ENCODE measurements around the gene SLC39A5. TPM values are rescaled to one million over a fixed set of nuclear protein-coding genes. Genes with fewer than 3 reads are reported as not detected.

The SLC39A5 gene
- total RNA-seq, 2 experiments from 2014 or later, result 0.76 to 1.2 TPM

DNA sequence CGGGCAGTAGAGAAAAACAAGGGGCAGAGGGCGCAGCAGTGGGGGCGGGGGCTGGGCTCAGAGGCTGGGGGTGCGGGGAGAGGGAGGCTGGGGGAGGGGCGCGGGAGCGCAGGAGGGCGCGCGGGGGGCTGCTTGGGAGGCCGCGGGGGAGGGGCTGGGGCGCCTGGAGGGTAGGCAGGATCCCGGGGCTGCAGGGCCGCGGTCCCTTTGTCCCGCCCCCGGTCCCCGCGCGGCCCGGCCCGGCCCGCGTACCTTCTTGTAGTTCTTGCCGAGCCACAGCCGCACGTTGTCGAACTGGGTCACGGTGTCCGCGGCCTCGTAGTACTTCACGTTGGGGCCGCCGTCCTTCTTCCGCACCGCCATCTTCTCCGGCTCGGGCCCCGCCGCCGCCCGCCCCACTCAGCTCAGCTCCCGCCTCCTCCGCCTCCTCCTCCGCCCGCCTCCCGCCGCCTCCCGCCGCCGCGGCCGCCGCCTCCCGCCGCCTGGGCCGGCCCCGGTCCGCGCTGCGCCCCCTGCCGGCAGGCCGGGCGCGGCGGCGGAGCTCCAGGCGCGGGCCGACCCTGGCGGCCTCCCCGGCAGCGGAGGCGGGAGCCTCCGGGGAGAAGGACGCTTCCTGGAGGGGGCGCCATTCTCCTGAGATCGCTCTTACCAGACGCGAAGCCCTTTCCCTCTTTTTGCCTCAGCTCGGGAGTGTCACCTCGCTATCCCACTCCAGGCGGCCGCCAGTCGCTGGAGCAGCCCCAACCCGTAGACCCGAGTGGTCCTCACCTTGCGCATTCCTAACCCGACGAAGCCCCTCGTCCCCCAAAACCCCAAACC is 40.5 kb upstream of the SLC39A5 start, which contains the start of gene SMARCC2:
Gene SMARCC2 (minus strand): TSS at position 385 of the 819 bp plus-strand sequence. CDS start 22 bp downstream, at position 363.
- Histone ChIP-seq H2AFZ (ENCODE audit: low read length) (peak within 1 kb of the TSS; percentile 91), H3K36me3 (ENCODE audit: insufficient read depth, low read length) (peaks cover 31% of the 10 kb centered on the region), H3K9me2 (ENCODE audit: insufficient read depth, low read length) (no peaks in the 10 kb centered on the region), H4K20me1 (ENCODE audit: insufficient read depth, low read length) (0 out of 2 replicates have a peak, but pooled peaks cover 4% of the 10 kb centered on the region), H3K4me1 (ENCODE audit: insufficient read depth, low read length, poor library complexity, severe bottlenecking) (peaks cover 40% of the 10 kb centered on the region), H3K27ac (ENCODE audit: low read depth, low read length, poor library complexity, severe bottlenecking) (peak within 1 kb of the TSS; percentile 72), H3K79me2 (ENCODE audit: insufficient read depth, low read depth, low read length) (peaks cover 31% of the 10 kb centered on the region), H3K4me3 (ENCODE audit: low read depth, low read length, poor library complexity, severe bottlenecking) (peak within 1 kb of the TSS; percentile 79), H3K9me3 (ENCODE audit: low read length) (no peaks in the 10 kb centered on the region), H3K4me2 (ENCODE audit: low read length) (peak within 1 kb of the TSS; percentile 96)
- BruUV-seq (replicated peaks), result no TSS peak
- ChIA-PET POLR2A (interaction anchor here (0.5 to 3.4 kb wide), 16 partner anchors 8 to 1693 kb away, joined by 3 to 22 read pairs (median 4); partner anchors contain the start of genes ESYT1, MYL6B, RNF41 and RPL41), CTCF (ENCODE audit: unreplicated experiment) (interaction anchor here (0.5 to 2.5 kb wide), 15 partner anchors 19 to 1708 kb away, joined by 3 to 23 read pairs (median 5); partner anchors contain the start of genes RNF41, RPL41 and ZC3H10)
- intact Hi-C loops (cut with micrococcal nuclease; ENCODE audit: unreplicated experiment), result loop anchor here (1.0 to 5.0 kb wide), 5 partner anchors 31 to 451 kb away; partner anchors contain the start of gene MYL6
- peak; percentile 90 for DNase-seq (ENCODE audit: low spot score)
- TF ChIP-seq EZH2phosphoT487 (IDR thresholded peaks at IDR 0.05; ENCODE audit: borderline replicate concordance, low read depth, low read length), result no peak
- TF ChIP-seq, protein P1, sequence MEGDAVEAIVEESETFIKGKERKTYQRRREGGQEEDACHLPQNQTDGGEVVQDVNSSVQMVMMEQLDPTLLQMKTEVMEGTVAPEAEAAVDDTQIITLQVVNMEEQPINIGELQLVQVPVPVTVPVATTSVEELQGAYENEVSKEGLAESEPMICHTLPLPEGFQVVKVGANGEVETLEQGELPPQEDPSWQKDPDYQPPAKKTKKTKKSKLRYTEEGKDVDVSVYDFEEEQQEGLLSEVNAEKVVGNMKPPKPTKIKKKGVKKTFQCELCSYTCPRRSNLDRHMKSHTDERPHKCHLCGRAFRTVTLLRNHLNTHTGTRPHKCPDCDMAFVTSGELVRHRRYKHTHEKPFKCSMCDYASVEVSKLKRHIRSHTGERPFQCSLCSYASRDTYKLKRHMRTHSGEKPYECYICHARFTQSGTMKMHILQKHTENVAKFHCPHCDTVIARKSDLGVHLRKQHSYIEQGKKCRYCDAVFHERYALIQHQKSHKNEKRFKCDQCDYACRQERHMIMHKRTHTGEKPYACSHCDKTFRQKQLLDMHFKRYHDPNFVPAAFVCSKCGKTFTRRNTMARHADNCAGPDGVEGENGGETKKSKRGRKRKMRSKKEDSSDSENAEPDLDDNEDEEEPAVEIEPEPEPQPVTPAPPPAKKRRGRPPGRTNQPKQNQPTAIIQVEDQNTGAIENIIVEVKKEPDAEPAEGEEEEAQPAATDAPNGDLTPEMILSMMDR (conservative IDR thresholded peaks at IDR 0.05; ENCODE audit: low read length), result peak; percentile 77

DNA sequence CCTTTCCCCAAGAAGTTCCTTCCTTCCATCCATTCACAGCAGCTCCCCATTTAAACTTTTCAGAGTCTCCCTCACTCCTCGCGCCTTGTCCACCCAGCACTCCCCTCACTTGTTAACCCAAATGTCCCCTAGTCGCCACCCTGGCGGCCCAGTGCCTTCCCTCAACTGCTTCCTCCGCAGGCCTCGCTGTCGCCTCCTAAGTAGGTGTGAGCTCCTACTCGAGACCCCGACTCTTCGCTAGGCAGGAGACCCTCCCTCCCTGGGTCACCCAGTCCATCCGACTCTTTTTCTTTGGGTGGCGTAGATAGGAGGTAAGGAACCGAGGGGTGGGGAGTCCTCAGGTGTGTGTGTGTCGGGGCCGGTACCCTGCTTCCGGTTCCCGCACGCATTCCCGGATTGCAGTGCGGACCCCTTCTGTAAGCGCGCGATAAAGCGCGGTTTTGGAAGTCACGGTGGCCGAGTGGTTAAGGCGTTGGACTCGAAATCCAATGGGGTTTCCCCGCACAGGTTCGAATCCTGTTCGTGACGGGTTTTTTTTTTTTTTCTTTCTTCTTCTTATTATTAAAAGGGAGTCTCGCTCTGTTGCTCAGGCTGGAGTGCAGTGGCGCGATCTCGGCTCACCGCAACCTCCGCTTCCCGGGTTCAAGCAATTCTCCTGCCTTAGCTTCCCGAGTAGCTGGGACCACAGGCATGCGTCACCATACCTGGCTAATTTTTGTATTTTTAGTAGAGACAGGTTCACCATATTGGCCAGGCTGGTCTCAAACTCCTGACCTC is 39.7 kb upstream of the SLC39A5 start:
- Histone ChIP-seq H3K27ac (ENCODE audit: low read depth, low read length, poor library complexity, severe bottlenecking) (peak overlapping the region; percentile 72), H3K36me3 (ENCODE audit: insufficient read depth, low read length) (peaks cover 23% of the 10 kb centered on the region), H3K4me1 (ENCODE audit: insufficient read depth, low read length, poor library complexity, severe bottlenecking) (peaks cover 40% of the 10 kb centered on the region), H3K9me3 (ENCODE audit: low read length) (no peaks in the 10 kb centered on the region), H2AFZ (ENCODE audit: low read length) (peak overlapping the region; percentile 91), H3K79me2 (ENCODE audit: insufficient read depth, low read depth, low read length) (peaks cover 31% of the 10 kb centered on the region), H3K4me2 (ENCODE audit: low read length) (peak overlapping the region; percentile 96), H3K4me3 (ENCODE audit: low read depth, low read length, poor library complexity, severe bottlenecking) (peak overlapping the region; percentile 79), H4K20me1 (ENCODE audit: insufficient read depth, low read length) (0 out of 2 replicates have a peak, but pooled peaks cover 4% of the 10 kb centered on the region), H3K9me2 (ENCODE audit: insufficient read depth, low read length) (no peaks in the 10 kb centered on the region)
- POLR2A ChIA-PET, result interaction anchor here (0.5 to 3.4 kb wide), 11 partner anchors 9 to 1694 kb away, joined by 3 to 22 read pairs (median 4); partner anchors contain the start of genes ESYT1, RNF41, RPL41 and ZC3H10
- BruUV-seq (replicated peaks), result no TSS peak
- intact Hi-C loops (cut with micrococcal nuclease; ENCODE audit: unreplicated experiment), result loop anchor here (1.0 to 5.0 kb wide), 5 partner anchors 31 to 451 kb away; partner anchors contain the start of gene MYL6
- no peak for TF ChIP-seq EZH2phosphoT487 (IDR thresholded peaks at IDR 0.05; ENCODE audit: borderline replicate concordance, low read depth, low read length)
- TF ChIP-seq, protein P1 (conservative IDR thresholded peaks at IDR 0.05; ENCODE audit: low read length), result 0 out of 2 replicates have a peak, but pooled peaks have one; percentile 20
- CTCF ChIA-PET (ENCODE audit: unreplicated experiment), result interaction anchor here (0.6 to 2.5 kb wide), 12 partner anchors 18 to 1153 kb away, joined by 3 to 23 read pairs (median 6); partner anchors contain the start of genes RNF41, RPL41 and ZC3H10
- DNase-seq (ENCODE audit: low spot score), result peak; percentile 79
